B cell (primary cell): ENCODE measurements around the gene PCIF1. TPM values are rescaled to one million over a fixed set of nuclear protein-coding genes. Genes with fewer than 3 reads are reported as not detected.

Experiments used
- ATAC-seq: fragments of 200-7000 bp; cut with Tn5 transposase; one replicate; pipeline ENCODE4 v1.10.0; 2021; ENCODE audit warnings: low read depth, mild to moderate bottlenecking, moderate number of reproducible peaks, moderate library complexity
- CTCF ChIA-PET: fragments of 350-600 bp; sonication (Branson Sonifier 250); formaldehyde crosslinking; loops from one replicate; lab custom pipeline; 2021; ENCODE audit warnings: antibody characterized with exemption, inconsistent platforms; lab: Charles Lee
- POLR2A ChIA-PET: fragments of 350-600 bp; sonication (Branson Sonifier 250); formaldehyde crosslinking; loops from one replicate; lab custom pipeline; 2021; ENCODE audit warnings: antibody characterized with exemption; lab: Charles Lee
- DNase-seq: peaks from one replicate; pipeline ENCODE4 v3.0.0; 2013
- H2AFZ ChIP-seq: 2 replicates; pipeline ENCODE4 v1.6.1; 2012; ENCODE audit warnings: mild to moderate bottlenecking, low read depth, low read length; ENCODE audit not compliant: insufficient read depth, poor library complexity, severe bottlenecking
- H3K27ac ChIP-seq, 2 donors: 1 replicate in 1 of 2; 2 replicates in 1 of 2; pipeline ENCODE4 v1.5.1; 2012 to 2013; ENCODE audit warnings: low read length in 2 of 2, mild to moderate bottlenecking in 2 of 2, moderate library complexity in 1 of 2
- H3K27me3 ChIP-seq, 4 experiments: fragments of 200-600 bp in 1 of 4; sonication (generic) in 1 of 4; replicated peaks in 1 of 4; 1 replicate in 2 of 4; 2 replicates in 2 of 4; pipeline versions ENCODE4 v1.6.1 to v1.7.0; 2013 to 2016; ENCODE audit warnings: low read length in 3 of 4, mild to moderate bottlenecking in 2 of 4, mixed read lengths in 1 of 4, moderate library complexity in 1 of 4; ENCODE audit not compliant: insufficient read depth in 4 of 4, control insufficient read depth in 3 of 4; ENCODE audit errors: control extremely low read depth in 1 of 4
- H3K36me3 ChIP-seq, 2 experiments: replicated peaks in 1 of 2; 1 replicate in 1 of 2; 2 replicates in 1 of 2; pipeline versions ENCODE4 v1.6.1 to v1.7.1; 2013; ENCODE audit warnings: low read length in 1 of 2; ENCODE audit not compliant: insufficient read depth in 2 of 2, control insufficient read depth in 1 of 2; ENCODE audit errors: control extremely low read depth in 1 of 2, extremely low read depth in 1 of 2
- H3K4me1 ChIP-seq, 2 donors: fragments of 200-600 bp in 1 of 2; sonication (generic) in 1 of 2; 1 replicate in 1 of 2; 2 replicates in 1 of 2; pipeline versions ENCODE4 v1.5.1 to v1.6.1; 2013 to 2017; ENCODE audit warnings: low read length in 2 of 2; ENCODE audit not compliant: control insufficient read depth in 2 of 2, insufficient read depth in 2 of 2
- H3K4me2 ChIP-seq: replicated peaks from 2 replicates; pipeline ENCODE3; 2012; ENCODE audit warnings: mild to moderate bottlenecking, low read depth, low read length; ENCODE audit not compliant: poor library complexity, severe bottlenecking
- H3K4me3 ChIP-seq, 5 experiments: fragments of 200-600 bp in 1 of 5; sonication (generic) in 1 of 5; 1 replicate in 3 of 5; 2 replicates in 2 of 5; pipeline versions ENCODE4 v1.5.1 to v1.7.0; 2011 to 2016; ENCODE audit warnings: low read length in 4 of 5, mild to moderate bottlenecking in 4 of 5, low read depth in 2 of 5, control low read depth in 1 of 5, moderate library complexity in 1 of 5; ENCODE audit not compliant: insufficient read depth in 1 of 5; ENCODE audit errors: control extremely low read depth in 1 of 5, extremely low read depth in 1 of 5
- H3K79me2 ChIP-seq: fragments of 200-600 bp; sonication (generic); one replicate; pipeline ENCODE4 v1.6.0; 2016; ENCODE audit warnings: low read length; ENCODE audit not compliant: control insufficient read depth, insufficient read depth
- H3K9ac ChIP-seq: fragments of 200-600 bp; sonication (generic); 2 replicates; pipeline ENCODE4 v1.6.1; 2017; ENCODE audit warnings: mild to moderate bottlenecking, low read length, moderate library complexity
- H3K9me3 ChIP-seq, 3 donors: one replicate each; pipeline versions ENCODE4 v1.6.1 to v1.7.1; 2013; ENCODE audit warnings: low read length in 2 of 3; ENCODE audit not compliant: control insufficient read depth in 2 of 3, insufficient read depth in 1 of 3; ENCODE audit errors: control extremely low read depth in 1 of 3
- H4K20me1 ChIP-seq: 2 replicates; pipeline ENCODE4 v1.6.0; 2012; ENCODE audit warnings: mild to moderate bottlenecking, low read length; ENCODE audit not compliant: insufficient read depth, control insufficient read depth, poor library complexity, severe bottlenecking
- H3K27ac Mint-ChIP-seq: one replicate; pipeline ENCODE4 v1.8.0; 2021; ENCODE audit warnings: mixed read lengths
- H3K27me3 Mint-ChIP-seq: one replicate; pipeline ENCODE4 v1.8.0; 2021; ENCODE audit warnings: mixed read lengths
- H3K4me1 Mint-ChIP-seq: one replicate; pipeline ENCODE4 v1.8.0; 2021; ENCODE audit warnings: mixed read lengths
- H3K4me3 Mint-ChIP-seq: one replicate; pipeline ENCODE4 v1.8.0; 2021; ENCODE audit warnings: mixed read lengths
- H3K9me3 Mint-ChIP-seq: one replicate; pipeline ENCODE4 v1.8.0; 2022; ENCODE audit warnings: mixed read lengths; ENCODE audit not compliant: insufficient read depth
- CTCF ChIP-seq: fragments of 200-600 bp; IDR thresholded peaks from one replicate; pipeline ENCODE4 v1.8.0; 2022; ENCODE audit warnings: antibody characterized with exemption, mild to moderate bottlenecking
- EZH2 ChIP-seq: IDR thresholded peaks from 2 replicates; pipeline ENCODE4 v1.6.1; 2012; ENCODE audit warnings: borderline replicate concordance, low read depth, mild to moderate bottlenecking, moderate library complexity, low read length; ENCODE audit not compliant: insufficient read depth, poor library complexity, severe bottlenecking
- WGBS: methylation state at CpG from one replicate; pipeline ENCODE4 v1.1.5; 2013; ENCODE audit warnings: missing lambda C conversion rate; ENCODE audit not compliant: insufficient coverage; 5-methylcytosine and 5-hydroxymethylcytosine counted together
- intact Hi-C: fragments of 100-400 bp; cut with micrococcal nuclease; formaldehyde crosslinking; loops from one replicate; pipeline ENCODE4 v1.10.0; 2022
- polyA plus RNA-seq: library from polyadenylated mRNA; depleted of rRNA; stranded (reverse); fragments of >200 nt; gene quantifications from 2 replicates; pipeline ENCODE4 v1.2.3, GENCODE V29; 2012
- total RNA-seq, 2 donors: library from RNA; stranded (reverse); fragments of 120-200 nt in 1 of 2; gene quantifications; 1 replicate in 1 of 2; 2 replicates in 1 of 2; pipeline versions ENCODE4 v1.2.3 to v1.2.4, GENCODE V29; 2013 to 2022

Gene PCIF1
- total and polyA plus RNA-seq, 2 donors (not counting 1 experiment from before 2014, with no cell fraction given) = 74.2 to 79.2 TPM

GRCh38 chr20:45976086-45976485 is 41.6 kb downstream of the PCIF1 start:
- no peaks in the 10 kb centered on the region for H3K27me3 Mint-ChIP-seq
- CTCF ChIA-PET = interaction anchor here (2.1 kb wide), 1 partner anchor 11 kb away, joined by 7 read pairs; no protein-coding TSS in a partner anchor
- H3K9ac ChIP-seq = no peak overlapping the region
- no peak overlapping the region for H3K4me2 ChIP-seq
- no peak overlapping the region for H2AFZ ChIP-seq
- peaks cover 6 to 8% of the 10 kb centered on the region in 2 donors for H3K4me1 ChIP-seq
- DNase-seq = no peak
- POLR2A ChIA-PET = interaction anchor here (0.5 kb wide), 1 partner anchor 47 kb away, joined by 3 read pairs; no protein-coding TSS in a partner anchor
- no peaks in the 10 kb centered on the region for H3K9me3 Mint-ChIP-seq
- no peaks in the 10 kb centered on the region for H3K9me3 ChIP-seq
- H3K27ac ChIP-seq = no peak overlapping the region
- no peak overlapping the region for H3K27ac Mint-ChIP-seq
- no peak for ATAC-seq
- no peak overlapping the region for H3K4me3 Mint-ChIP-seq
- H3K79me2 ChIP-seq = peaks cover 6% of the 10 kb centered on the region
- peaks cover 5% of the 10 kb centered on the region for H4K20me1 ChIP-seq
- intact Hi-C loops = no loop called here
- peaks cover 7% of the 10 kb centered on the region for H3K4me1 Mint-ChIP-seq
- H3K27me3 ChIP-seq = peaks cover 0 to under 1% (median under 1%) of the 10 kb centered on the region in 4 experiments
- 94% methylated on average over 5 of the region's 6 CpGs for WGBS
- no peak overlapping the region for H3K4me3 ChIP-seq
- no peaks in the 10 kb centered on the region for H3K36me3 ChIP-seq
- TF ChIP-seq EZH2 (no peak), CTCF (no peak)

GRCh38 chr20:45981261-45981660 is 46.8 kb downstream of the PCIF1 start:
- peaks cover 0 to 8% (median 3%) of the 10 kb centered on the region in 4 experiments for H3K27me3 ChIP-seq
- H4K20me1 ChIP-seq = no peaks in the 10 kb centered on the region
- ChIA-PET CTCF (interaction anchor here (1.3 kb wide), 1 partner anchor 32 kb away, joined by 5 read pairs; no protein-coding TSS in a partner anchor), POLR2A (no interaction called here)
- H3K9me3 ChIP-seq = no peaks in the 10 kb centered on the region
- H3K27me3 Mint-ChIP-seq = peaks cover 8% of the 10 kb centered on the region
- TF ChIP-seq CTCF (no peak), EZH2 (no peak)
- H3K4me1 Mint-ChIP-seq = no peaks in the 10 kb centered on the region
- no peaks in the 10 kb centered on the region for H3K9me3 Mint-ChIP-seq
- H3K36me3 ChIP-seq = no peaks in the 10 kb centered on the region
- no peak overlapping the region for H3K9ac ChIP-seq
- ATAC-seq (no peak), DNase-seq (no peak)
- H3K79me2 ChIP-seq = no peaks in the 10 kb centered on the region
- no peak overlapping the region for H3K4me3 ChIP-seq
- no peak overlapping the region for H3K27ac ChIP-seq
- intact Hi-C loops = no loop called here
- no peak overlapping the region for H2AFZ ChIP-seq
- WGBS = 94% methylated on average over 4 of the region's 6 CpGs
- no peak overlapping the region for H3K4me3 Mint-ChIP-seq
- no peak overlapping the region for H3K4me2 ChIP-seq
- no peak overlapping the region for H3K27ac Mint-ChIP-seq
- H3K4me1 ChIP-seq = no peaks in the 10 kb centered on the region
